GM21447 (cell line): Measurements from ENCODE around the gene P2RY4.
A peak's percentile ranks its signal among the peaks of the same experiment; 100 is the strongest.
"Not testable (repeated sequence)": the region's sequence is repeated elsewhere in the genome, so short reads cannot be mapped to it uniquely, and the experiment has no call there.

Source experiments
- ATAC-seq: cut with Tn5 transposase; IDR thresholded peaks from one replicate; pipeline ENCODE4 v1.9.1; 2021; ENCODE audit not compliant: unreplicated experiment

P2RY4 gene

DNA sequence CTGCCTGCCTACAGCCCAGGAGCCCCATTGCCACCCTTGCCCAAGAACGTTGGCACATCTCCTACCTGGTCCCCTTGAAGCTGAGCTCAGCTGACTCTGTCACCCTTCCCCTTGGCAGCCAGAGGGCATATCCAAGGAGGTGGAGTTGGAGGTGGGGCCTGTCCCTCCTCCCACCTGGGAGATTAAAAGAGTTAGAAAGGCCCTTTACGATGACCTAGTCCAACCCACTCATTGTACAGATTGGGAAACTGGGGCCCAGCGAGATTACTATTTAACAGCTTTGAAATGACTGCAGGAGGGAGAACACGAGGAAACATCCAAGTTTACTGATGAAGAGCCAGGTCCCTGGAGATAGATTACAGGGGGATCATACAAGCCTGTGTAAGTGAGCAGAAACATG, at the start of gene P2RY4:
Gene P2RY4 (minus strand): TSS at position 101 of the 400 bp plus-strand sequence. CDS start 580 bp downstream, outside the sequence.
- no peak for ATAC-seq

DNA sequence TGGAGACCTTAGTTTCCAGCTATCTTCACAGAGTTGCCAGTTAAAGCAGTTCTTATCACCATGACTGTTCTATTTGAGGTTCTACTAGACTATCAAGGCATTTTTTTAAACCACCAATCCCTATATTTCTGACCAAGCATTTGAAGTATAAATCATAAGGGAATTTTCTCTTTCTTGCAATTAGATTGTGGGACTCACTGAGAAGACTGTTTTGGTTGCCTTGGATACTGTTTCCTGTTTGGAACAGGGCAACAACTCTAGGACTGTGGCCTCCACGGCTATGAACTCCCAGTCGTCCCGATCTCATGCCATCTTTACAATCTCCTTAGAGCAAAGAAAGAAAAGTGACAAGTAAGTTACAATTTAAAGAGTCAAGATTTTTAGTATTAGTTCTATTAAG, 41.7 kb upstream of the P2RY4 start:
- no peak for ATAC-seq

DNA sequence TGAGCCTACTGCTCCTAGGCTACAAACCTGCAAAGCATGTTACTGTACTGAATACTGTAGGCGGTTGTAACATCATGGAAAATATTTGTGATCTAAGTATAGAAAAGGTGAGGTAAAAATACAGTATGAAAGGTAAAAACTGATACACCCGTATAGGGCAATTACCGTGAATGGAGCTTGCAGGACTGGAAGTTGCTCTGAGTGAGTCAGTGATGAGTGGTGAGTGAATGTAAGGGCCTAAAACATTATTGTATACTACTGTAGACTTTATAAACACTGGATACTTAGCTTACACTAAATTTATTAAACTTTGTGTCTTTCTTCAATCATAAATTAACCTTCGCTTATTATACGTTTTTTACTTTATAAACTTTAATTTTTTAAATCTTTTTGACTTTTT, 33.6 kb upstream of the P2RY4 start:
- ATAC-seq: no peak

DNA sequence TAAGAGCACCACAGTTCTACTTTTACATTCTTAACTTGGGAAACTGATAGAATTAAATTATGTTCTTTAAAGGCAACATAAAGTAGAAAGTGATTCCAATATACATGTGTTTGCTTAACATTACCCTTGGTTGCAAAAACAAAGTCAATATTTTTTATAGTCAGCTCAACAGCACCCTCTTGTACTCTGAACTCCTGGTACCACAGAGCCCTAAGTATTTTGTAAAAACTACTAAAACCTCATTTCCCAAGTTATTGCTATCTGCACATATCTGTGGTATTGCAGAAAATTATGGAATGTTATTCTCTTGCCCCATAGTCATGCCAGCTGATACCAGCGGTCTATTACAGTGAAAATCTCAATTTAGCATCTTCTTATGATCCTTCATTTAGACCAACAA, 32.8 kb upstream of the P2RY4 start:
- no peak for ATAC-seq

DNA sequence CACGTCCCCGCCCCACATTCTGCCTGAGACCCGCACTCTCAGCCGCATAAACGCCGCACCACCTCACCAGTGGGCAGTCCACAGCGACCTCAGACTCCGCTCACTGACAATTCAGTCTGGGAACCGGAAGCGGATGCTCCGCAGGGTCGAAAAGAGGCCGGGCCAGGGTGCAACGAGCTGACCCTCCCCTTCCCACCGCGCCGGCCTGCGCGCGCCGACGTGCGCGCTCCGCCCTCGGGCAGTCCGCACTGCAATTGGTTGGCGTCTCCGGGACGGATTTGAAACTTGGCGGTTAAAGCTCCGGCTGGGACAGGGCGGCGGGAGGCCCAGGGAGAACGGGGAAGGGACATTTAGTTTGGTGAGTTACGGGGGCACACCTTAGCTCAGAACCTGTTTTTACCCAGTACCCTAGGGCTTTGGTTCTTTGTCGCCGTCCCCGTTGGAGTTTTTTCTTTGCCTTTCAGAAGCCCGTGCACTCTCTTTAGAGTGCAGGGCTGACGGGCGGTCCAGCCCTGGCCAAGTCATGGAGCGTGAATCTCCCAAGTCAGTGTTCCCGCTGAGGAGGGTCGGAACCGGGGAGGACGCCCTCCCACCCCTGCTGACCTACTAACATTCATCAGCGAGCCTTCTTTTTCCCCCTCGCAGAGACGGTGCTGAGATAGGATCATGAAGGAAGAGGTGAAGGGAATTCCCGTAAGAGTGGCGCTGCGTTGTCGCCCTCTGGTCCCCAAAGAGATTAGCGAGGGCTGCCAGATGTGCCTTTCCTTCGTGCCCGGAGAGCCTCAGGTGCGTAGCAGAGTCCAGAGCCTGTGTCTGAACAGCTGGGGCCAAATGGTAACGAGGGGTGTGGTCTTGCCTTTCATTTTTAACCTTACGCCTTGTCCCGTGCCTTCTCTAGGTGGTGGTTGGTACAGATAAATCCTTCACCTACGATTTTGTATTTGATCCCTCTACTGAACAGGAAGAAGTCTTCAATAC, 30.1 kb upstream of the P2RY4 start, which contains the start of the genes KIF4A and PDZD11:
Gene KIF4A (plus strand): TSS at position 312 of the 978 bp plus-strand sequence. CDS start 355 bp downstream, at position 667.
Gene PDZD11 (minus strand): TSS at position 135 of the 978 bp plus-strand sequence. CDS start 586 bp downstream, outside the sequence.
- ATAC-seq: peak; percentile 95

DNA sequence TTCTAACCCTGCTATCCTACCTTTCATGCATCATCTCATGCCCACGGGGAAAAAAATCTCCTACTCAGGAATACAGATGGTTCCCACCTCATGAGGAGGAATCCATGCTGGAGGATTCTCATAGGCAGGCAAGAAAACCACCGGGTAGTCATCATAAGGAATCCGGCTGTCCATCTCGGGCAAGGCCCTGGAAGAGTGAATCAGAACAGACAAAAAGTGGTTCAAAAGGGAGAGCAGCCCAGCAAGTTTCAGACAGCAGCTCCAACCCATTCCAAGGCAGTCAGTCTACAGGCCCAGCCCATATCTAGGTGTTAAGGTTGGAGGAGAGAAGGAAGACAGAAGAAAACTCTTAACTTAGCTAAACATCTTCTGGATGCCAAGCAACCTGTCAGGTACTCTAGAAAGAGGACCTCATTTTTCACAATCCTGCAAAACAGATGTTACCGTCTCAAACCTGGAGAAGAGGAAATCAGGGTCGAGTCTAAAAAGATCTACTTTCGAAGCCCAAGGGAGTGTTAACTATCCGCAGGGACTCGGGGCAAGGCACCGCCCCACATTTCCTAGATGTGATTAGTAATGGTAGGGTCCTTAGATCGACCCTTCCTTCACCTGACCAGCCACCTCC, 29.3 kb upstream of the P2RY4 start:
- ATAC-seq: no peak

DNA sequence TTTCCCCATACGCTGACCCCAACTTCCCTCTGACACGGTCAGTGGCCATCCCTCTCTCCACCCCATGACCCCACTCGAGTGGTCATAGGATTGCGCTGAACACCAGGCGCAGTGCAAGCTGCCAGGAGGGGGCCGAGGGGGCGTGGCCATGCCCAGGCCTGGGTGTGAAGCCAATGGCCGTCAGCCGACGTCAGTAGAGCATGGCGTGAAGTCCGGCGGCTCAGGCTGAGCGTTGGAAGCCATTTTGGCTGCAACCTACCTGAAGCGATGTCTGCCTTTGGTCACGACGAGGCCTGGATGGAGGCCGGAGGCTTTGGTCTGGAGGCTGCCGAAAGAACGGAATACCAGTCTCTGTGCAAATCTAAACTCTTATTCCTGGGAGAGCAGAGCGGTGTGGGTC, 21.9 kb upstream of the P2RY4 start, which contains the start of gene RAB41:
Gene RAB41 (plus strand): TSS at position 222 of the 400 bp plus-strand sequence. CDS start 46 bp downstream, at position 268.
- ATAC-seq: no peak

DNA sequence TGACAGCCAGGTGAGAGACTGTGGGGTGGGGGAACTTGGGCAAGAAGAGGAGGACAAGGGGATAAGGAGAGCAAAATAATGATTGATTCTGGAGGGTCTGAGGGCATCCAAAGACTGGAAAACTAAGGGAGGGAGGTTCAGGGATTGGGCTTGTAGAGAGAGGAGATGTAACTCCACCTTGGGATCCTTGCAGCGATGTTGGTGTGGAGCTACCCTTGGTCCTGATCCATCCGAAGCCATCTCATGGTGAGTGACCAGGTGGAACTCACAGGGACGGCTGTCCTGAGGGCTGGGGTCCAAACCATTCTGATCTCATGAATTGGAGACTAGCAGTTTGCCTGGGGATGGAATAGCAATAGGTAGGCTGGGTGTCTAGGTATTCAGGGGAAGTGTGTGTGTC, 20.6 kb upstream of the P2RY4 start:
- ATAC-seq: no peak

DNA sequence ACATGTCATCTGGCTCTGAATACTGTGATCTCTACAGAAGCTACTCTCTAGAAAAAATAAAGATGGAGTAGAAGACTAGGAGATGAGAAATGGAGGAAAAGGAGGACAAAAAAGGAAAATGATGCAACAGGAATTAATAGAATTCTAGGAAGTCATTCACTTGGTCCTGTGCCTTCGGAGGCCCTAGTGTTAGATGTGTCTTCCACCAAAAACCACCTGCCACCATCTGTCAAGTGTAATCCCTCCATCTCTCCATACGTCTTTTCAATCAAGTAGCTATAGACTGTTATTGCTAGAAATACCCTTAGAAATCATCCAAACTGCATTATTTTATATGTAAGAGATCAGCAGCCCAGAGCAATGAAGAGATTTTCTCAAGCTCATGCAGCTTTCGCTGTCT, 19.1 kb upstream of the P2RY4 start:
- no peak for ATAC-seq

DNA sequence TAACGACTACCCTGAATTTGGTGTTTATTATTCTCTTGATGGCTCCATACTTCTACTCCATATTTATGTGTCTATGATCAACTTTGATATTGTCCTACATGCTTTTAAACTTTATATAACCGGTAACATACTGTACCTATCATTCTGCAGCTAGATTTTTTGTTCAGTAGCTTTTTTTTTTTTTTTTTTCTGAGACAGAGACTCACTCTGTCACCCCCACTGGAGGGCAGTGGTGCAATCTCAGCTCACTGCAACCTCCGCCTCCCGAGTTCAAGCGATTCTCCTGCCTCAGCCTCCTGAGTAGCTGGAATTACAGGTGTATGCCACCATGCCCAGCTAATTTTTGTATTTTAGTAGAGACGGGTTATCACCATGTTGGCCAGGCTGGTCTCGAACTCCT, 14.0 kb upstream of the P2RY4 start:
- not testable (repeated sequence) for ATAC-seq

DNA sequence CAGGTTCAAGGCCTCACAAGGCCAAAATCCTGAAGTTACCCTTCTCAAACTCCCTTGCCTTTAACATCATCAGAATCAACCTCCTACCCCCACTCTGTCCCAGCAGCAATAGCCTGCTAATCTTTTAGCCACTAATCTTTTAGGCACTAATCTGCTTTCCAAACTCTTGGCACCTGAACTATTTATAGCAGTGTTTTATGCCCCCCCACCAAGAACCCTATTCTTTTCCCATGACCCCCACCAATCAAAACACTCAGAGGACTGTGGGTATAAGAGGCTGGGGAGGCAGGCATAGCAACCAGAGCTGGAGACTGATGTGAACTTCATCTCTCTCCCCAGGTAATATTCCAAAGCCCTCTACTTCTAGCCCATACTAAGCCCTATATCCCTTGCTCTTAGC, 8.0 kb upstream of the P2RY4 start, which contains the start of gene ARR3:
Gene ARR3 (plus strand): TSS at position 301 of the 400 bp plus-strand sequence. CDS start 1,052 bp downstream, outside the sequence.
- ATAC-seq: no peak

DNA sequence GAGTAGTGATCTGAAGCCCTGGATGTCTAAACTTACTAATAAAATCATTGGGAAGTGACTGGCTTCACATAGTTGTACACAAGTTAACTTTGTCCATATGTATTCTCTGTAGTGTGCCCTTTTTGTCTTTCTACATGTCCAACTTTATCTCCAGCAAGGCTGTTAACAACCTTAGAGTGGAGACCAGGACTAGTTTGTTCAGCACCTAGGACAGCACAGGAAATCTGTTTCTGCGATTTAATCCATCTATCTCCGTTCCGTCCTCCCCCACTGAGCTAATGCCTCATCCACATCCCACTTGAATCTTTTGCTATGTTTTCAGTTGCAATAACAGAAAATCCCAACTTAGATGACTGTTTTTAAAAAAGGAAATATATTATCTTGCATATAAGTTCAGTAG, 4.8 kb upstream of the P2RY4 start:
- ATAC-seq: no peak

DNA sequence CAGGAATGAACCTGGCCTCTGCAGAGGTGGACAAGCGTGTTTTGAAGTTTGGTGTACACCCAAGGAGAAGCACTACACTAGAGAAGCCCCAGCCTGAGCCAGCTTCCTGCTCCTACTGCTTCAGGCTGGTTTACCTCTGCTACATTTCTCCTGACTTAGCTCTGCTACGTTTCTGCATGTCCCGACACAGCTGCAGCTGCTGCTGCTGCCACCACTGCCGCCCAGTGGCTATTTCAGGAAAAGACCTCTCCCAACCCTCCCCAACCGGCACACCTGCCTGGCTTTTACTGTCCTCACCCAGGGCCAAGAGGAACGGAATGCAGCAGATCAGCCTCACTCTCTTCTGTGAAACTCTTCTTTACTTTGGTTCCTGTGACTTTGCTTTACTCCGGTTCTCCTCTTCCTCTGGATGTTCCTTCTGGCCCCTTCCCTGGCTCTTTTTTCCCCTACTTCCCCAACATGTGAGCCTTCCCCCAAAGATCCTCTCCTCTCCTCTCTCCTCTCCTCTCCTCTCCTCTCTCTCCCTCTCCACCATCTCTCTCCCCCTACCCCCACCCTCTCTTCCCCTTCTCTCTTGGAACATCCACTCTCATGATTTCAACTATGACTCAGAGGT, 3.1 kb upstream of the P2RY4 start:
- peak; percentile 70 for ATAC-seq

DNA sequence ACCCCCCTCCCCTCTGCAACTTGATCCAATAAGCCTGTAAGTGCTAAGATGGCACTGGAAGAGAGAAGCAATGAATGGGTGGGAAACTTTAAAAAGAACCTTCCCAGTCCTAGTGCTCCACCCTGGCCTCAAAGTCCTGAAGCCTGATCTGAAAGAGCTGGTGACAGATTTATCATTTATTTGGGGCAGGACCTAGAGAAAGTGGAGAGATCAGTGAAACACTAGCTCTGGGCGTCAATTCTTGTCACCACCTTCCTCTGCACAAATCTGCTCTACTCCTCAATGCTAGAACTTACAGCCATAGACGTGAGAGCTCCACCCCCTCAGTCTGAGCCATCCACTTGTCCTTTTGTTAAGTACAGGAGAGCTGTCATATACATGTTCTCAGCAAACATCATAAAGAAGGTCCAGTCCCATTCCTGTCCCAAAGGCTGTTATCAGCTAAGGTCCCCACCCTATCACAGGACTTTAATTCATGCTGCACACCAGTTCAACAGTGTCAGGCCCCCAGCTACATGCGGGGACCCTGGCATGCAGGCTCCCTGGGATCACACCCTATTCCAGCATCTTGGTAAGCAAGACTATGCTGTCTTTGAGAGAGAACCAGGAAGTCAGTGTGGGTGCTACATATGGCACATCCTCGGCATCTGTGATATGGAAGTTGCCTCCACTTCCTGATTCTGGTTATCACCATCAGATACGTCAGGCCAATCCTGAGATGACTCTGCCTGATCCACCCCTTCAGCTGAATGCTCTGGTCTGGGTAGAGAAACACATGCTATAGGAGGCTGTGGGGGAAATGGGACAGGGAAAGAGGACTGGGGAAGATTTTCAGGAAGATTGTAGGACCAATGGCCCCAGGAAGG, 2.3 kb downstream of the P2RY4 start:
- no peak for ATAC-seq

DNA sequence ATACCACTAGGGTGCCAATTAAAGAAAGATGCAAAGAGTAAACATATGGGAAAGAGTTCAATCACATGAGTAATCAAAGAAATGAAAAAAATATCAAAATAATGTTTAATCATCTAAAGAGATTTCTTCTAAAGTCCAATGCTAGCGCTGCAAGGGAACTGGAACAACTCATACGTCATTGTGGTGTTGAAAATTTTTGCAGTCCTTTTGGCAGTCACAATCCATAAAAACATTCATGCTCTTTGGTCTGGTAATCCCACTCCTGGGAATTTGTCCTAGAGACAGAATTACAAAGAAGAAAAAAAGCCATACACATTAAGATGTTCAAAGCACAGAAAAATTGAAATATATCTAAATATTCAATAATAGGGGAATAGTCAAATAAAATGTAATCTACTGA, 4.6 kb downstream of the P2RY4 start:
- ATAC-seq: no peak

DNA sequence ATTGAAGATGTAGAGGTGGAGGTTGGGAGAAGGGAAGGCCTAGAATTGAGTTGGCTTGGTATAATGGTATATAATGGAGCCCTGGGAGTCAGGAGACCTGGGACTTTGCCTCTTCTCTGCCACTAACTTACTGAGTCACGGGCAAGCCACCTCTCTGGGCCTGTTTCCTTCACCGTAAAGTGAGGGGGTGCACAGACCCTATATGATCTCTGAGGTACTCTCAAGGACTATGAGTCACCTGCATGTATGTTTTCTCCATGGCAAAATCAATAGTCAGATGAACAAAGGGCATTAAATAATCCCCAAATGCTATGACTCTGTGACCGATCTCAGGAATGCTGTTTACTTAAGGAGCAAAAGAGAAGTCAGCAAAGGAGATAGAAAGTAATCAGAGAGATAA, 5.1 kb downstream of the P2RY4 start:
- ATAC-seq: no peak

DNA sequence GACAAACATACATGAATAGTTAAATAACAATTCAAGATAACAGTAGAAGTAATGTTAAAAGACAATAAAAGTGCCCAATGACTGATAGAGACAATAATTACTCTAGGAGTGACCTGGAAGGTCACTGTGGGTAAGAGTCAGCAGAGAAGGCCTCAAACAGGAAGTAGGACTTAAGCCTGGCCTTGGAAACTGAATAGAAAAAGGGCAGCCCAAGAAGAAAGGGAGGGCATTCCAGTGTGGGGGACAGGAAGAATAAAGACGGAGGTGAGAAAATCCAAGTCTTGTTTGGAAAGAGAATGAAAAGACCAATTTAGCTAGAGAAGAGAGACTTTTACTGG, 6.0 kb downstream of the P2RY4 start:
- no peak for ATAC-seq

DNA sequence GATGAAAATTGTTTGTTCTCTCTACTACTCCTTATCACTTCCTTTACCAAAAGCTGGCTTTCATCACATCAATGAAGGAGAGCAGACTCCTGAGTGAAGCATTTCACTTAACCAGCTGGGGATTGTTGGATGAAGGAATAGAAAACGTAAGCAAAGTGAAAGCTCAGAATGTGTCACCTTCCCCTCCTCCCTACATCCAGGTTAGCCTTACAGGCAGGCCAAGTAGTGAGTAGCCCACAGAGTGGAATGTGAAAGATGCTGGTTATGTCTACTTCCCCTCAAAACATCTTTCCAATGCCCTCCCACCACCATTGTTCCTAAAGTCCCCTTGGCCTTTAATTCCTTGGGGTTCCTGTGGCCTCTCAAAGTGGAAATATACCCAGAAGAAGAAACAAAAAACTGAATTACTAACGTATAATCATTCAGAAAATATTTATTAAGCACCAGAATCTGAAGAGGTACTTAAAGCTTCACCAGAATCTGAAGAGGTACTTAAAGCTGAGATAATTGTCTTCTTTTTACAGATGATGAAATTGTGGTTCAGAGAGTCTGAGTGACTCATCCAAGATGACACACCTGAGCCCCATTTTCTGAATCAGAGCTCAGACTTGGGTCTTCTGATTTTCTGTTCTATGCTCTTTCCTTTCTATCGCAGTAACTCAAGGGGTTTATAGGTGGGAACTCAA, 6.5 kb downstream of the P2RY4 start:
- no peak for ATAC-seq

DNA sequence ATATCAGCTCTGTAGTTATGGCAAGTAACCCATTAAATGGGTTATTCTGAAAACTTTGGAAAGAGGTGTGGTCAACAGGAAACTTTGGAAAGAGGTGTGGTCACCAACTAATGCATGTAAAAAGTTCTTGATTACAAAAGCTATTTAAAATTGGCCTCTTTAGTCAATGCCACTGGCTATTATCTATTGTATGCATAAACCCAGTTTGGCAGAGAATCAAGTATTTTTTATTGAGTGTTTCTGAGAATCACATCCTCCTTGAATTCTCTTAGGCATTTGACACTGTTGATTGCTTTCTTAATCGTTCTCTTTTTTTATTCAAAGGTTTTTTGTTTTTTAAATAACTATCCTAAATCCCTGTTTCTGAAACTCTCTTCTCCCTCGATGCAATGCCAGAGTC, 7.5 kb downstream of the P2RY4 start:
- ATAC-seq: no peak

DNA sequence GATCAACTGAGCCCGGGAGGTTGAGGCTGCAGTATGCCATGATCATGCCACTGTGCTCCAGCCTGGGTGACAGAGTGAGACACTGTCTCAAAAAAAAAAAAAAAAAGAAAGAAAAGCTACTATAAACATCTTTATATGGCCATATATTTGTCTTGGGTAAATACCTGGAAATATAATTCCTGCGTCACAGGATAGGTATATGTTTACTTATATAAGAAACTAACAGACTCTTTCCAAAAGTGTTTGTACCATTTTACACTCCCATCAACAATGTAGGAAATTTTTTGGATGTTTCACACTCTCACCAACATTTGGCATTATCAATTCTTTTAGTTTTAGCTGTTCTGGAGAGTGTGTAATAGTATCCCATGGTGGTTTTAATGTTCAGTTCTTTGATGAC, 12.8 kb downstream of the P2RY4 start:
- no peak for ATAC-seq
